ENCODE results near the gene YIPF4.
"Not testable (repeated sequence)": the region's sequence is repeated elsewhere in the genome, so short reads cannot be mapped to it uniquely, and the experiment has no call there.

YIPF4 gene

DNA sequence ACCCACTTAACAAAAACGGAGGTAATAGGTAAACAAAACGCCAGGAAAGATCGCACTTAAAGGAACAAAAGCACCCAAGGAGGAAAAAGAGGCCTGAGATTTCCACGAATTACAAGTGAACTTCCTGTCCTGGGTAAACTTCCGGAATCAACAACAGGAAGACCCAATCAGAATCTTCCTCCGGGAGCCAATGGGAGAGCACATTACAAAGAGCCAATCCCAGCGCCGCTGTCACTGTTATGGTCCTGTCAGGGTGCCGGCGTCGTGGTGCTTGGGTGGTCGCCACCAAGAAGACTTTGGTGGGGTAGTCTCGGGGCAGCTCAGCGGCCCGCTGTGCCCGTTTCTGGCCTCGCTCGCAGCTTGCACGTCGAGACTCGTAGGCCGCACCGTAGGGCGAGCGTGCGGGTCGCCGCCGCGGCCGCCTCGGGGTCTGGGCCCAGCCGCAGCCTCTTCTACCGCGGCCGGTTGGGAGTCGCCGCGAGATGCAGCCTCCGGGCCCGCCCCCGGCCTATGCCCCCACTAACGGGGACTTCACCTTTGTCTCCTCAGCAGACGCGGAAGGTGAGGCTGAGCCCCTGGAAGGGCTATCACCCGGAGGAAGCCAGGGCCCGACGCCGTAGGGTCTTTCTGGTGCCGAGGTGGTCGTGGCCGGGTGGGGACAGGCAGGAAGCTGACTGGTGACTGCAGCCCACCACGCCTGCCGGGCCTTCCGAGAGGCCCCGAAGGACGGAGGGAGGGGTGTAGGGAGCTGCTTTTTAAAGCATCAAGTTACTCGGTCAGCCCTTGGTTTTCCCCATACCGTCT is at the start of gene YIPF4:
YIPF4 (plus strand) TSS at position 231 of the 804 bp plus-strand sequence; CDS start at position 483, 252 bp downstream.
- DNase-seq, result peak; percentile 79

DNA sequence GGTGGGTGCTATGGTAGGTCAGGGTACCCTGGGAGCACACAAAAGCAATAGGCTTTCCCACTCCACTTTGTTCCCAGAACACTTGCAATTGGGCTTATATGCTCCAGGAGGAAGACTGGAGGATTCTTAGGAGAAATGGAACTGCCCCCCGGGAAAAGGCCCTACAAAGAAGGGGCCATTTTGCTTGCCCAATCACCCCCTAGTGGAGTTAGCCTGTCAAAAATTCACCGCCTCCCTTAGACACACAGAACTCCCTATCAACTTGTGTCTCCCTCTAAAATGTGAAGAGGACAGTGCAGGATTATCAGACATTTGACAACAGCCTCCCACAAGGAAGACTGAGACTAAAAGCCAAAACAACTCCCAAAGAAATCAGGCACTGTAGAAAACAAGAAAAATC is 49.5 kb upstream of the YIPF4 start:
- DNase-seq, result no peak

GRCh38 chr2:32229635-32230034 is 48.1 kb upstream of the YIPF4 start:
- no peak for DNase-seq

DNA sequence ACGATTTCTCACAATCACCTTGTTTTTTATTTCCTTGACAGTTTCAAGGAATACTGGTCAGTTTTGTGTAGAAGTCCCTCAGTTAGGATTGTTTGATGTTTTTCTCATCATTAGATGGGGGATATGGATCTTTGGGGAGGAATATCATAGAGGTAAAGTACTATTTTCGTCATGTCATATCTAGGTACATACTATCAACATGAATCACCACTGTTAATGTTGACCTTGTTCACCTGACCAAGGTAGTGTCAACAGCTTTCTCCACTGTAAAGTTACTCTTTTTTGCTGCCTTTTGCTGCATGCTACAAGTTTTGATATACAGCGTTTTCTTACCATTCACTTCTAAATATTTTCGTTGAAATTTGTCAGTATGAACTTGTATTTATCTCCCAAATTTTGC is 45.7 kb upstream of the YIPF4 start:
- no peak for DNase-seq

- no peak for DNase-seq
These were observed 42.4 kb upstream of the YIPF4 start for GRCh38 chr2:32235315-32235714.

DNA sequence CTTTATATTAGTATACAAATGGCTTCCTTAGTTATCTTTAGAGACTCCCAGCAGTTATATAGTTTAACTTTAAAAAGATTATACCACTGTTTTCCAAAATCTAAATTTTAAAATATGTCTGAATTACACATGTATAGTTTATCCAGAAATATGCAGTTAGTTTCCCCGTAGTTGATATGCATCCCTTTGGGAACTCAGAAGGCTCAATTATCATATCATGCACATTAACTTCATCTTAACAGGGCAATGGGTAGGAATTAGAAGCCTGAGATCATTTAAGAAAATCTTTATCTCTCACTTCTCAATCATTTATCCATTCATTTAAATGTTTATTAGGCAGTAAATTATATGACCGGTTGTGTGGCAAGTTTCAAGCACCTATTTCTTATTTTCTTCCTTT is 40.2 kb upstream of the YIPF4 start:
- DNase-seq, result no peak

DNA sequence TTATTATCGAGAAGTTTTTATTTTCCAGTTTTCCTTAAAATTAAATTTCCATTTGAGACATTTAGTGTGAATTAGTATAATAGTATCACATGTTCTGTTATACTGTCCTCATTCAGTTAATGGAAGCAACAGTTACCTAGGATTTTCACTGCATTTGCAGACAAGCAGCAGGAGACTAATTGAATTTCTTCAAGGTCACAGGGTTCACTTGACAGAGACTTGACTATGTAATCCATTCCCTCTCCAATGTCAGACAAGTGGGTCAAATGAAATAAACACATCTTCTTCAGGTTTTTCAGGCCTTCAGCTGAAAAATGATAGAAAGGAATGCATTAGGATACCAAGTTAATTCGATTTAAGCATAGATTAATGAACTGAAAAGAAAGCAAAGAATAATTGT is 39.7 kb upstream of the YIPF4 start:
- no peak for DNase-seq

DNA sequence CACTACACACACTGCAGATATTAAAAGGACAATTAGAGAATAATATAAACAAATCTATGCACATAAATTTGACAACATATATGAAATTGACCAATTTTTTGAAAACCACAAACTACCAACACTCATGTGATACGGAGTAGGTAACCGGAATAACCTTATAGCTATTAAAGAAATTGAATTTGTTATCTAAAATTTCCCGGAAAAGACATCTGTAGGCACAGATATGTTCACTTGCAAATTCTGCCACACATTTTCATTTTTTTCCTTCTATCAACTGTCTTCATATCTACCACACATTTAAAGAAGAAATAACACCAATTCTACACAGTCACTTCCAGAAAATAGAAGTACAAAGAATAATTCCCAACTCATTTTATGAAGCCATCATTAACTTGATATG is 35.4 kb upstream of the YIPF4 start:
- DNase-seq, result no peak

GRCh38 chr2:32246911-32247310 is 30.8 kb upstream of the YIPF4 start:
- no peak for DNase-seq

GRCh38 chr2:32248299-32248698 is 29.4 kb upstream of the YIPF4 start:
- no peak for DNase-seq

- DNase-seq, result no peak
These were observed 27.9 kb upstream of the YIPF4 start for GRCh38 chr2:32249731-32250236.

- DNase-seq, result no peak
These were observed 27.4 kb upstream of the YIPF4 start for GRCh38 chr2:32250290-32250689.

DNA sequence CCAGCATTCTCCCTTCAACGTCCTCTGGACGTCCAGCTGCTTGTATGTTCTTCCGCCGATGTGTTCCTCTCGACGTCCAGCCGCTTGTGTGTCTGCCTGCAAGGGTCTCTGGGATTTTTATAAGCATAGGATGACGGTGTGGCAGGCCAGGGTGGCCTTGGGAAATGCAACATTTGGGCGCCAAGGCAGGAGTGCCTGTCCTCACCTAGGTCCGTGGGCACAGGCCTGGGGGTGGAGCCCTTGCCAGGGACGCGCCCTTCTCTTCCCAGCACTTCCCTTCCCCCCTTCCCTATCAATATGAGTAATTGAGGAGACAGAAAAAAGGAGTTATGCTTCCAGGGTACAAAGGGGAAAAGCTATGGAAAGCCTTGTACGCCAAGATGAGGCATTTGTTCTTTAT is 19.5 kb upstream of the YIPF4 start:
- no peak for DNase-seq

DNA sequence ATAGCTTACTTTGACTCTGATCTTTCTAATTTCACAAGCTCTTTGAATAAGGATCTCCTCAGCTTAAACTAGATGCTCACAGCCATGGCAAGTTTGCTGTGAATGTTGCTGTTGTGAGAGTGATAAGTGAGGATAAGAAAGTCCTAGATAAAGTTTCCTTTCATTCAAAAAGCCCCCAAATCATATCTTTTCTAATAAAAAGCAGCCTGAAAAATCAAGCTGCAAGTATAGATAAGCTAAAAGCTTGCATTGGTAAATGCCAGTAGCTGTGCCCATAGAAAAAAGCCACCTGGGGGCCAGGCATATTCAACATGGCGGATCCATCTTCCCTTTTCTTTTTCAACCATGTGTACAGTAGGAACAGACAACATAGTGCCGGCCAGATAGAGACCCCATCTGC is 17.3 kb upstream of the YIPF4 start:
- no peak for DNase-seq

DNA sequence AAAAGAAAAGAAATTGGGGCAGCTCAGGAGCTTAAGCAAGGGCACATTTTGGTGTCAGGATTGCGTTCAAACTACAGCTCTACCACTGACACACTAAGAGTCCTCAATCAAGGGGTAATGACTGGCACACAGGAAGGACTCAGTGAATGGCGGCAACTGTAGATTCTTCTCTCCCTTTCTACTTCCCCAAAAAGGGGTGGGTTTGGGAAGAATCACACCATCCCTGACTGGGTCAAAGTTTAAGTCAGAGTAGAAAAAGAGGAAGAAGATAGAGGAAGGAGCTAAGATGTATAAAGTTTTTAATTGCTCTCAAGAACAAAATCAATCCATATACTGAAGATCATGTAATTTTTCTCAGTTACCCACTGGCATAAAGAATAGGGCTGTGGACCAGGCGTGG is 15.6 kb upstream of the YIPF4 start:
- DNase-seq, result no peak

DNA sequence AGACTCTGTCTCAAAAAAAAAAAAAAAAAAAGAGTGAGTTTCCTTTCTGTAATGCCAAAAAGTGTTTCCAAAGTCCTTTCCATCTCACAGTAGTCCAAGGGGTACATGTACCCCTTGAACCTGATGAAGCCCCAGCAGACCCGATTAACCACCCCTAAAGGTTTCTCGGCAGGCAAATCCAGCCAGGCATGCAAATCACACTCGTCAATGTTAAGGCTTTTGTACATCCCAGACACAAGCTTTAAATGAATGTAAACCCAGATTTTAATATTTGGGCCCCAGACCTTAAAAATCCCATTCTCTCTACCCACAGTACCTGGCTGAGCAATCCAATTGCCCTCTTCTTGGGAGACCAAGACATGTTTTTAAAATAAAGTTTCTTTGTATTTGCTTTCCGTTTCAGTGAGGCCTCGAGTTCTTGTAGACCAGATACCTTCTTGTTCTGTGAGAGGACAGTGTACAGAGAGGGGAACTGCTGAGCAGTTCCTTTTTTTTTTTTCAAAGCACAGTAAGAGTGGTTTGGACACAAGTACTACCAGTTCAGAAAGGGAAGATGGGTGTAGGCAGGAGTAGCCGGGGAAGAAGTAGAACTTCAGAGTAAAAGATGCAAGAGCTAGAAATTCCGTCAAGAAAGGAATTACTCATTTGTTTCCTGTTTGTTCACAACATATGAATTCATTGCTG is 13.1 kb upstream of the YIPF4 start, which contains the start of gene NLRC4:
NLRC4 (minus strand) TSS at position 465 of the 684 bp plus-strand sequence. CDS start 8,111 bp downstream, outside the sequence.
- DNase-seq, result no peak

GRCh38 chr2:32271063-32271462 is 6.6 kb upstream of the YIPF4 start:
- no peak for DNase-seq

DNA sequence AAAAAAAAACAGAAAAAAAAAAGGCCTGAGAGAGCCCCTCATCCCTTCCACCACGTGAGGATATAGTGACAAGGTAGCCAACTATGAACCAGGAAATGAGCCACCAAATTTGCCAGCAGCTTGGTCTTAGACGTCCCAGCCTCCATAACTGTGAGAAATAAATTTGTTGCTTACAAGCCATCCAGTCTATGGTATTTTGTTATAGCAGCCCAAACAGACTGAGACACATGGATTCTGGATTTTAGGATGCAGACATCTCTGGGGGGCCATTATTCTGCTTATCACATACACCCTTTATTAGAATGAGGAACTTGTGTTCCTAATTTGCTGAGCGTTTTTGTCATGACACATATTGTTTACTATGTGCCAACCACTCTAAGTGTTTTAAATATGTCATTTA is 5.4 kb upstream of the YIPF4 start:
- no peak for DNase-seq

GRCh38 chr2:32274289-32274688 is 3.4 kb upstream of the YIPF4 start:
- DNase-seq, result no peak

GRCh38 chr2:32275790-32276189 is 1.9 kb upstream of the YIPF4 start:
- not testable (repeated sequence) for DNase-seq

DNA sequence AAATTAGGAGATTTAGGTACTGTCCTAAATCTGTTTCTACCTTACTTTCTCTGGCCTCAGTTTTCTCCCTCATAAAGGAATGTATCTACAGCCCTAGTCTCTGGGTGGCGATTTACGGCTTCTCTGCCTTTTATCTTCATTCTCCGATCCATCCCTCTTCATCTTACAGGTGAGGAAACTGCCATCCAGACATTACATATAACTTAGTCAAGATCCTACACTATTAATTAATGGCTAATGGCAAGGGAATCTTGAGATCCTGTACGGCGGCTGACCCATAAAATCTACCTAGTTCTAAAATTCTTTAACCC is 386 bp upstream of the YIPF4 start:
- DNase-seq, result no peak

DNA sequence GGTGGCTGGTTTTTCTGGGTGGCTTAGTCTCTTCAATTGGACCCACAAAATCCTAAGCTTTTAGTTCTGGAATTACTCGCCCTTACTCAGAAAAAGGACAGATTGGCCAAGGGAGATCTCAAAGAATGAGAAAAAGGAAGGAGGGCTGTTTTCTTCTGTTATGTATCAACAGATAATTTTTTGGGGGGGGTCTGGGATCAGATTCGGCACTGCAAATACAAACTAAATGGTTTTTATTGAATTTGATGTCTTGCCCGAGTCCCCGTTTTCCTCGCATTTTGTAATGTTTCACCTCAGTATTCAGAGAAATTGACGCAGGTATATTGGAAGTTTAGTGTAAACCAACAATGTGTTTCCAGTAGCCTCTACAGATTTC is 762 bp downstream of the YIPF4 start:
- no peak for DNase-seq

- no peak for DNase-seq
These were observed 6.6 kb downstream of the YIPF4 start for GRCh38 chr2:32284321-32284720.

All from DMS79 (cell line).